Right lobe of liver (tissue), 4 donors: ENCODE data around the gene SMIM3.

Experiments used
- CTCF ChIP-seq, 4 donors: fragments of 200-600 bp in 3 of 4; fragments of 450-650 bp in 1 of 4; IDR thresholded peaks; one replicate each; pipeline versions ENCODE4 v1.5.1 to v1.8.0; 2016 to 2022; ENCODE audit warnings: antibody characterized with exemption in 4 of 4, mild to moderate bottlenecking in 2 of 4
- POLR2A ChIP-seq: fragments of 450-650 bp; IDR thresholded peaks from one replicate; pipeline ENCODE4 v1.6.1; 2017; ENCODE audit warnings: antibody characterized with exemption, mild to moderate bottlenecking
- donor health status: DM: no; HTN: no; CAD: no.
- donor health status: DM: no; HTN: no; CAD: no.
- donor health status: DM: no; HTN: yes; CAD: no.

GRCh38 chr5:150836064-150836463 lies 57.5 kb downstream of the SMIM3 start:
- no peak for TF ChIP-seq CTCF (IDR thresholded peaks at IDR 0.05)
- no peak for TF ChIP-seq POLR2A
